Measurements from ENCODE around the gene SNRNP48.

Gene SNRNP48

GRCh38 chr6:7559651-7560385 is 30.2 kb upstream of the SNRNP48 start:
- no peak for DNase-seq

GRCh38 chr6:7561153-7561964 is 28.6 kb upstream of the SNRNP48 start:
- no peak for DNase-seq

- no peak for DNase-seq
Observed at GRCh38 chr6:7562769-7563168, 27.2 kb upstream of the SNRNP48 start.

GRCh38 chr6:7566107-7566506 is 23.9 kb upstream of the SNRNP48 start:
- no peak for DNase-seq

- DNase-seq: no peak
Observed at GRCh38 chr6:7566617-7567173, 23.3 kb upstream of the SNRNP48 start.

- no peak for DNase-seq
Observed at GRCh38 chr6:7568021-7568420, 22.0 kb upstream of the SNRNP48 start.

GRCh38 chr6:7569082-7569481 is 20.9 kb upstream of the SNRNP48 start:
- DNase-seq: no peak

- DNase-seq: no peak
Observed at GRCh38 chr6:7572213-7572943, 17.6 kb upstream of the SNRNP48 start.

GRCh38 chr6:7574500-7574899 is 15.5 kb upstream of the SNRNP48 start:
- no peak for DNase-seq

GRCh38 chr6:7578516-7578915 is 11.5 kb upstream of the SNRNP48 start:
- DNase-seq: no peak

GRCh38 chr6:7578931-7579330 is 11.1 kb upstream of the SNRNP48 start:
- DNase-seq: no peak

GRCh38 chr6:7579851-7580250 is 10.1 kb upstream of the SNRNP48 start:
- DNase-seq: no peak

GRCh38 chr6:7580537-7580926 is 9.5 kb upstream of the SNRNP48 start:
- no peak for DNase-seq

- no peak for DNase-seq
Observed at GRCh38 chr6:7580927-7581618, 8.9 kb upstream of the SNRNP48 start.

- DNase-seq: no peak
Observed at GRCh38 chr6:7585287-7585930, 4.6 kb upstream of the SNRNP48 start.

GRCh38 chr6:7587631-7588100 is 2.3 kb upstream of the SNRNP48 start:
- DNase-seq: no peak

GRCh38 chr6:7588506-7588905 is 1.5 kb upstream of the SNRNP48 start:
- DNase-seq: no peak

- DNase-seq: no peak
Observed at GRCh38 chr6:7589221-7589620, 777 bp upstream of the SNRNP48 start.

GRCh38 chr6:7590918-7591302 is 912 bp downstream of the SNRNP48 start:
- no peak for DNase-seq

- DNase-seq: no peak
Observed at GRCh38 chr6:7591770-7592169, 1.8 kb downstream of the SNRNP48 start.

- DNase-seq: no peak
Observed at GRCh38 chr6:7593229-7593628, 3.2 kb downstream of the SNRNP48 start.

GRCh38 chr6:7594579-7595125 is 4.7 kb downstream of the SNRNP48 start:
- DNase-seq: no peak
